GM12878 (cell line): ENCODE measurements around the gene MEIS2. TPM values are rescaled to one million over a fixed set of nuclear protein-coding genes. Genes with fewer than 3 reads are reported as not detected.
A peak's percentile ranks its signal among the peaks of the same experiment; 100 is the strongest.

Experiments used
- ATAC-seq: fragments of 200-7000 bp; cut with Tn5 transposase; 3 replicates; pipeline ENCODE4 v1.9.1; 2020; ENCODE audit warnings: mild to moderate bottlenecking, moderate library complexity
- BruUV-seq: library from RNA; stranded (reverse); fragments of 400-500 nt; replicated peaks from 2 replicates; lab custom pipeline; 2021; lab: Mats Ljungman, UMichigan
- CTCF ChIA-PET: fragments of 300-600 bp; sonication (Branson Sonifier 250); formaldehyde crosslinking; extraction: SDS; loops from one replicate; lab custom pipeline; 2021; ENCODE audit warnings: inconsistent platforms; lab: Yijun Ruan, JAX
- POLR2A ChIA-PET: fragments of 350-600 bp; formaldehyde crosslinking; extraction: SDS; loops from one replicate; lab custom pipeline; 2021; ENCODE audit warnings: inconsistent platforms; lab: Charles Lee
- RAD21 ChIA-PET: fragments of 300-600 bp; sonication (Branson Sonifier 250); formaldehyde crosslinking; loops from one replicate; lab custom pipeline; 2023; ENCODE audit warnings: antibody characterized with exemption; ENCODE audit not compliant: unreplicated experiment; lab: Charles Lee
- SMC1A ChIA-PET: fragments of 300-600 bp; sonication (Branson Sonifier 250); formaldehyde crosslinking; loops from one replicate; lab custom pipeline; 2023; ENCODE audit not compliant: unreplicated experiment, uncharacterized antibody; lab: Charles Lee
- DNase-seq: peaks from one replicate; pipeline ENCODE4 v3.0.0-alpha.2; 2011; ENCODE audit warnings: low read depth, low spot score
- FAIRE-seq: peaks from 3 replicates; lab custom pipeline; 2011; peaks lifted over from hg19 to GRCh38; lab: Jason Lieb, UNC
- H2AFZ ChIP-seq: 2 replicates; pipeline ENCODE4 v1.6.0; 2011; ENCODE audit warnings: low read depth, low read length, control low read depth; ENCODE audit not compliant: control insufficient read depth
- H3K27ac ChIP-seq: 2 replicates; pipeline ENCODE4 v1.5.1; 2011; ENCODE audit warnings: control low read depth; ENCODE audit not compliant: control insufficient read depth, insufficient read depth
- H3K27me3 ChIP-seq, 2 experiments: replicated peaks in 1 of 2; 2 replicates each; pipeline versions ENCODE4 v1.6.0 to v1.6.1; 2011; ENCODE audit warnings: low read length in 1 of 2; ENCODE audit not compliant: control insufficient read depth in 2 of 2, insufficient read depth in 2 of 2
- H3K36me3 ChIP-seq, 2 experiments: 2 replicates each; pipeline ENCODE4 v1.5.1; 2011; ENCODE audit warnings: low read length in 1 of 2; ENCODE audit not compliant: control insufficient read depth in 2 of 2, insufficient read depth in 2 of 2
- H3K4me1 ChIP-seq: 2 replicates; pipeline ENCODE4 v1.6.1; 2011; ENCODE audit warnings: mild to moderate bottlenecking, low read length, moderate library complexity, mixed read lengths; ENCODE audit not compliant: control insufficient read depth, insufficient read depth
- H3K4me2 ChIP-seq: 2 replicates; pipeline ENCODE4 v1.6.0; 2011; ENCODE audit warnings: control low read depth; ENCODE audit not compliant: control insufficient read depth, insufficient read depth
- H3K4me3 ChIP-seq: fragments of 200-600 bp; sonication (generic); 2 replicates; pipeline ENCODE4 v1.5.1; 2016
- H3K79me2 ChIP-seq: 2 replicates; pipeline ENCODE4 v1.6.0; 2011; ENCODE audit warnings: low read length; ENCODE audit not compliant: control insufficient read depth, insufficient read depth
- H3K9ac ChIP-seq: 2 replicates; pipeline ENCODE4 v1.8.0; 2011; ENCODE audit warnings: low read length, control low read depth, mixed read lengths; ENCODE audit not compliant: control insufficient read depth, insufficient read depth
- H3K9me3 ChIP-seq: replicated peaks from 3 replicates; pipeline ENCODE4 v1.5.1; 2011; ENCODE audit warnings: mild to moderate bottlenecking, low read length; ENCODE audit not compliant: control insufficient read depth, insufficient read depth
- H4K20me1 ChIP-seq: 2 replicates; pipeline ENCODE4 v1.6.0; 2011; ENCODE audit not compliant: control insufficient read depth, insufficient read depth
- CBX3 ChIP-seq: fragments of 200-600 bp; sonication (generic); IDR thresholded peaks from 2 replicates; pipeline ENCODE4 v1.6.1; 2016; ENCODE audit warnings: low read depth, borderline replicate concordance
- CHD2 ChIP-seq: IDR thresholded peaks from 2 replicates; pipeline ENCODE4 v1.6.1; 2011; ENCODE audit warnings: low read depth, low read length, improper control_type of control experiment, borderline replicate concordance
- IKZF2 ChIP-seq, 2 experiments: fragments of 450-650 bp; IDR thresholded peaks; 2 replicates each; pipeline ENCODE4 v1.6.1; 2017; ENCODE audit warnings: mild to moderate bottlenecking in 2 of 2, moderate library complexity in 2 of 2
- LARP7 ChIP-seq: fragments of 450-650 bp; IDR thresholded peaks from 2 replicates; pipeline ENCODE4 v1.6.1; 2017; ENCODE audit warnings: mild to moderate bottlenecking
- MYC ChIP-seq: IDR thresholded peaks from 2 replicates; pipeline ENCODE4 v1.6.1; 2011; ENCODE audit warnings: mild to moderate bottlenecking, low read length, moderate library complexity, inconsistent platforms; ENCODE audit not compliant: insufficient read depth, insufficient replicate concordance, insufficient read length, severe bottlenecking
- POLR2AphosphoS5 ChIP-seq: IDR thresholded peaks from 2 replicates; pipeline ENCODE4 v1.6.1; 2011; ENCODE audit warnings: mild to moderate bottlenecking, low read length, inconsistent platforms
- RAD21 ChIP-seq: IDR thresholded peaks from 2 replicates; pipeline ENCODE4 v1.6.1; 2011; ENCODE audit warnings: mild to moderate bottlenecking, low read depth, low read length, moderate library complexity; ENCODE audit not compliant: insufficient read depth
- RELA ChIP-seq: fragments of 450-650 bp; IDR thresholded peaks from 2 replicates; pipeline ENCODE4 v1.8.0; 2014; ENCODE audit warnings: borderline replicate concordance; ENCODE audit not compliant: partially characterized antibody
- TAF1 ChIP-seq: IDR thresholded peaks from 2 replicates; pipeline ENCODE4 v1.6.1; 2011; ENCODE audit warnings: mild to moderate bottlenecking, low read depth, low read length, borderline replicate concordance
- WGBS: methylation state at CpG from one replicate; pipeline ENCODE4 v1.1.6; 2016; ENCODE audit warnings: low lambda C conversion rate; ENCODE audit not compliant: insufficient replicate concordance, insufficient coverage; ENCODE audit errors: missing lambda C conversion rate; 5-methylcytosine and 5-hydroxymethylcytosine counted together
- in situ Hi-C: fragments of 300-500 bp; cut with MboI; formaldehyde crosslinking; loops from 9 replicates; pipeline ENCODE4 v1.14.3; 2018; ENCODE audit warnings: mixed read lengths
- intact Hi-C: fragments of 100-400 bp; cut with micrococcal nuclease; formaldehyde crosslinking; loops from one replicate; pipeline ENCODE4 v1.14.2; 2022; ENCODE audit not compliant: unreplicated experiment
- polyA plus RNA-seq, 11 experiments: library from polyadenylated mRNA; depleted of rRNA in 4 of 11; unstranded in 6 of 11; stranded (reverse) in 5 of 11; fragments of >200 nt; fragmentation: Nextera tagmentation in 4 of 11; fragmentation: Illumina TruSeq in 1 of 11; extraction: Ambion mirVana in 4 of 11; extraction: Trizol in 1 of 11; gene quantifications; 1 replicate in 1 of 11; 2 replicates in 10 of 11; pipeline versions ENCODE4 v1.2.1 to v1.2.3, GENCODE V29; 2011 to 2016; ENCODE audit warnings: inconsistent platforms in 2 of 11, missing spikeins in 2 of 11, low read depth in 1 of 11
- total RNA-seq, 4 experiments: library from RNA; depleted of rRNA in 3 of 4; stranded (reverse); fragments of >200 nt in 3 of 4; fragmentation: Illumina TruSeq in 1 of 4; extraction: Trizol in 1 of 4; gene quantifications; 2 replicates each; pipeline versions ENCODE4 v1.2.1 to v1.2.3, GENCODE V29; 2013 to 2021
- TF ChIP-seq, protein P1 (sequence below): fragments of 450-650 bp; formaldehyde crosslinking; IDR thresholded peaks from 2 replicates; pipeline ENCODE4 v1.5.0; 2022; ENCODE audit warnings: mild to moderate bottlenecking, missing genetic modification characterization
- TF ChIP-seq, protein P2 (sequence below): fragments of 450-650 bp; IDR thresholded peaks from 2 replicates; pipeline ENCODE4 v1.6.1; 2016; ENCODE audit warnings: mild to moderate bottlenecking

The MEIS2 gene
- total and polyA plus RNA-seq, 10 of the 15 experiments (the other 5 are each of a cell fraction or from before 2014, with no cell fraction given): 9.2 to 54.0 (median 20.4) TPM

GRCh38 chr15:36936613-36937012 is 163.7 kb downstream of the MEIS2 start:
- Histone ChIP-seq H3K79me2 (no peaks in the 10 kb centered on the region), H3K36me3 (no peaks in the 10 kb centered on the region), H3K4me1 (no peaks in the 10 kb centered on the region), H3K4me3 (no peak overlapping the region), H4K20me1 (no peaks in the 10 kb centered on the region), H3K27me3 (no peaks in the 10 kb centered on the region), H3K9ac (no peak overlapping the region), H3K27ac (no peak overlapping the region), H2AFZ (no peak overlapping the region), H3K4me2 (no peak overlapping the region), H3K9me3 (no peaks in the 10 kb centered on the region)
- ATAC-seq (no peak), FAIRE-seq (no peak), DNase-seq (no peak)
- RAD21 ChIA-PET: no interaction called here
- CTCF ChIA-PET: no interaction called here
- intact Hi-C loops: no loop called here
- SMC1A ChIA-PET: interaction anchor here (0.9 kb wide), 1 partner anchor 23 kb away, joined by 3 read pairs; no protein-coding TSS in a partner anchor
- in situ Hi-C loops: no loop called here
- BruUV-seq: no TSS peak
- POLR2A ChIA-PET: interaction anchor here (0.7 kb wide), 2 partner anchors 46 to 228 kb away, joined by 4 read pairs; no protein-coding TSS in a partner anchor
- TF ChIP-seq TAF1: no peak
- TF ChIP-seq POLR2AphosphoS5: no peak

DNA sequence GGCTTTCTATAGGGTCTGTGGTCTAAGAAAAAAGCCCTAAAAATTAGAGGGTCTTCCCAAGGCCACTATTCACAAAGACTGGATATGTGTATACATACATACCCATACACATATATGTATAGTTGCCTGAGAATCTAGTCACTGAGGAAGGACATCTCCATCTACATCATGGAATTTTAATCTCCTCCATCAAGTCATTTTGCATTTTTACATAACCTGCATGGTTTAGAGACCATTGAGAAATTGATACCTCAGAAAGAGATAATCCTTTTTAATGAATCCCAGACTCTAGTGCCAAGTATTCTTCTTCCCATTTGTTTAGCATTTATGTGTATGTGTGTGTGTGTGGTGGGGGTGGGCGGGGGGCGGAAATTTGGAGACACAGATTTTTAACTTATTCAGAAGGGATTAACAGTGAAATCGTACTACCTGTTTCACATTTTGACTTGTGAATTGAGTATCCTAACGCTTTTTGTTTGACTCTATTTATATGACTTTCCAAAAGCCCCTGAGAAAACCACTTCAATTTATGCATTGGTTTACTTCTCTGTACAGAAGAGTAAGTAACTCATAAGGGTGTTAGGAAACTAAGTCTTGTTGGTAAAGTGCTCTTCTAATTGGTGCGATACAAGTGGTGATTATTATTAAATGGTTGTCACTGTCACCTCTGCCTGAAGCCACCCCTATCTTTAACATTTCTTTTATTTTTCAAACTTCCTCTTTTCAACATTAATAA is 166.9 kb downstream of the MEIS2 start:
- Histone ChIP-seq H3K27me3 (no peaks in the 10 kb centered on the region), H3K4me2 (no peak overlapping the region), H3K9me3 (no peaks in the 10 kb centered on the region), H3K27ac (no peak overlapping the region), H3K4me1 (no peaks in the 10 kb centered on the region), H3K9ac (no peak overlapping the region), H2AFZ (no peak overlapping the region), H3K4me3 (no peak overlapping the region), H3K36me3 (no peaks in the 10 kb centered on the region), H4K20me1 (no peaks in the 10 kb centered on the region), H3K79me2 (no peaks in the 10 kb centered on the region)
- ATAC-seq: peak; percentile 67
- BruUV-seq: no TSS peak
- no peak for FAIRE-seq
- intact Hi-C loops (no loop called here), in situ Hi-C loops (no loop called here)
- 64% methylated on average over 5 of the region's 5 CpGs for WGBS
- ChIA-PET RAD21 (interaction anchor here (2.2 kb wide), 1 partner anchor 28 kb away, joined by 11 read pairs; no protein-coding TSS in a partner anchor), POLR2A (no interaction called here), SMC1A (interaction anchor here (1.0 to 2.5 kb wide), 6 partner anchors 10 to 115 kb away, joined by 4 to 10 read pairs (median 6); no protein-coding TSS in a partner anchor), CTCF (interaction anchor here (0.6 to 1.3 kb wide), 4 partner anchors 13 to 1308 kb away, joined by 3 to 5 read pairs (median 3); no protein-coding TSS in a partner anchor)
- DNase-seq: no peak
- TF ChIP-seq CHD2 (no peak), LARP7 (no peak), MYC (no peak), CBX3 (no peak), IKZF2 (IDR thresholded peaks at IDR 0.05) (peak; percentile 46 to 67; a peak in 3 of 4 replicates), RAD21 (no peak), RELA (no peak)
- TF ChIP-seq, protein P1, sequence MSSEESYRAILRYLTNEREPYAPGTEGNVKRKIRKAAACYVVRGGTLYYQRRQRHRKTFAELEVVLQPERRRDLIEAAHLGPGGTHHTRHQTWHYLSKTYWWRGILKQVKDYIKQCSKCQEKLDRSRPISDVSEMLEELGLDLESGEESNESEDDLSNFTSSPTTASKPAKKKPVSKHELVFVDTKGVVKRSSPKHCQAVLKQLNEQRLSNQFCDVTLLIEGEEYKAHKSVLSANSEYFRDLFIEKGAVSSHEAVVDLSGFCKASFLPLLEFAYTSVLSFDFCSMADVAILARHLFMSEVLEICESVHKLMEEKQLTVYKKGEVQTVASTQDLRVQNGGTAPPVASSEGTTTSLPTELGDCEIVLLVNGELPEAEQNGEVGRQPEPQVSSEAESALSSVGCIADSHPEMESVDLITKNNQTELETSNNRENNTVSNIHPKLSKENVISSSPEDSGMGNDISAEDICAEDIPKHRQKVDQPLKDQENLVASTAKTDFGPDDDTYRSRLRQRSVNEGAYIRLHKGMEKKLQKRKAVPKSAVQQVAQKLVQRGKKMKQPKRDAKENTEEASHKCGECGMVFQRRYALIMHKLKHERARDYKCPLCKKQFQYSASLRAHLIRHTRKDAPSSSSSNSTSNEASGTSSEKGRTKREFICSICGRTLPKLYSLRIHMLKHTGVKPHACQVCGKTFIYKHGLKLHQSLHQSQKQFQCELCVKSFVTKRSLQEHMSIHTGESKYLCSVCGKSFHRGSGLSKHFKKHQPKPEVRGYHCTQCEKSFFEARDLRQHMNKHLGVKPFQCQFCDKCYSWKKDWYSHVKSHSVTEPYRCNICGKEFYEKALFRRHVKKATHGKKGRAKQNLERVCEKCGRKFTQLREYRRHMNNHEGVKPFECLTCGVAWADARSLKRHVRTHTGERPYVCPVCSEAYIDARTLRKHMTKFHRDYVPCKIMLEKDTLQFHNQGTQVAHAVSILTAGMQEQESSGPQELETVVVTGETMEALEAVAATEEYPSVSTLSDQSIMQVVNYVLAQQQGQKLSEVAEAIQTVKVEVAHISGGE (CRISPR knock-in tag): no peak
- TF ChIP-seq, protein P2, sequence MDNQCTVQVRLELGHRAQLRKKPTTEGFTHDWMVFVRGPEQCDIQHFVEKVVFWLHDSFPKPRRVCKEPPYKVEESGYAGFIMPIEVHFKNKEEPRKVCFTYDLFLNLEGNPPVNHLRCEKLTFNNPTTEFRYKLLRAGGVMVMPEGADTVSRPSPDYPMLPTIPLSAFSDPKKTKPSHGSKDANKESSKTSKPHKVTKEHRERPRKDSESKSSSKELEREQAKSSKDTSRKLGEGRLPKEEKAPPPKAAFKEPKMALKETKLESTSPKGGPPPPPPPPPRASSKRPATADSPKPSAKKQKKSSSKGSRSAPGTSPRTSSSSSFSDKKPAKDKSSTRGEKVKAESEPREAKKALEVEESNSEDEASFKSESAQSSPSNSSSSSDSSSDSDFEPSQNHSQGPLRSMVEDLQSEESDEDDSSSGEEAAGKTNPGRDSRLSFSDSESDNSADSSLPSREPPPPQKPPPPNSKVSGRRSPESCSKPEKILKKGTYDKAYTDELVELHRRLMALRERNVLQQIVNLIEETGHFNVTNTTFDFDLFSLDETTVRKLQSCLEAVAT: no peak
